ENCODE data around the gene MIS12. TPM values are rescaled to one million over a fixed set of nuclear protein-coding genes. Genes with fewer than 3 reads are reported as not detected.

Gene MIS12
- total and polyA plus RNA-seq, 9 of the 15 experiments (the other 6 are each of a cell fraction or from before 2014, with no cell fraction given), result 13.5 to 31.9 (median 25.5) TPM

- no peak for FAIRE-seq
- no peak for DNase-seq (ENCODE audit: extremely low read depth in 1 of 4, low spot score in 3 of 4)
- TF ChIP-seq BCOR (IDR thresholded peaks at IDR 0.05) (peak; percentile 17; the same call in 1 of the 2 replicates), PHF20 (IDR thresholded peaks at IDR 0.05; ENCODE audit: partially characterized antibody) (no peak), FOXO4 (CRISPR knock-in tag; IDR thresholded peaks at IDR 0.05) (no peak), SIX5 (IDR thresholded peaks at IDR 0.05; ENCODE audit: borderline replicate concordance in 1 of 2, insufficient read depth in 1 of 2, low read depth in 1 of 2, low read length in 2 of 2) (no peak), ZNF511 (CRISPR knock-in tag; IDR thresholded peaks at IDR 0.05) (no peak), DACH1 (IDR thresholded peaks at IDR 0.05; ENCODE audit: partially characterized antibody) (peak; percentile 99), GATA2 (CRISPR knock-in tag; IDR thresholded peaks at IDR 0.05) (peak; percentile 76; the same call in 1 of the 2 replicates), GATAD2B (IDR thresholded peaks at IDR 0.05; ENCODE audit: borderline replicate concordance) (peak; percentile 89), MTA1 (IDR thresholded peaks at IDR 0.05; ENCODE audit: borderline replicate concordance) (peak; percentile 69; the same call in 1 of the 2 replicates)
- TF ChIP-seq, protein P1, sequence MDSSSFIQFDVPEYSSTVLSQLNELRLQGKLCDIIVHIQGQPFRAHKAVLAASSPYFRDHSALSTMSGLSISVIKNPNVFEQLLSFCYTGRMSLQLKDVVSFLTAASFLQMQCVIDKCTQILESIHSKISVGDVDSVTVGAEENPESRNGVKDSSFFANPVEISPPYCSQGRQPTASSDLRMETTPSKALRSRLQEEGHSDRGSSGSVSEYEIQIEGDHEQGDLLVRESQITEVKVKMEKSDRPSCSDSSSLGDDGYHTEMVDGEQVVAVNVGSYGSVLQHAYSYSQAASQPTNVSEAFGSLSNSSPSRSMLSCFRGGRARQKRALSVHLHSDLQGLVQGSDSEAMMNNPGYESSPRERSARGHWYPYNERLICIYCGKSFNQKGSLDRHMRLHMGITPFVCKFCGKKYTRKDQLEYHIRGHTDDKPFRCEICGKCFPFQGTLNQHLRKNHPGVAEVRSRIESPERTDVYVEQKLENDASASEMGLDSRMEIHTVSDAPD (CRISPR knock-in tag; IDR thresholded peaks at IDR 0.05), result no peak
- TF ChIP-seq, protein P2, sequence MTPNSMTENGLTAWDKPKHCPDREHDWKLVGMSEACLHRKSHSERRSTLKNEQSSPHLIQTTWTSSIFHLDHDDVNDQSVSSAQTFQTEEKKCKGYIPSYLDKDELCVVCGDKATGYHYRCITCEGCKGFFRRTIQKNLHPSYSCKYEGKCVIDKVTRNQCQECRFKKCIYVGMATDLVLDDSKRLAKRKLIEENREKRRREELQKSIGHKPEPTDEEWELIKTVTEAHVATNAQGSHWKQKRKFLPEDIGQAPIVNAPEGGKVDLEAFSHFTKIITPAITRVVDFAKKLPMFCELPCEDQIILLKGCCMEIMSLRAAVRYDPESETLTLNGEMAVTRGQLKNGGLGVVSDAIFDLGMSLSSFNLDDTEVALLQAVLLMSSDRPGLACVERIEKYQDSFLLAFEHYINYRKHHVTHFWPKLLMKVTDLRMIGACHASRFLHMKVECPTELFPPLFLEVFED (CRISPR knock-in tag; conservative IDR thresholded peaks at IDR 0.05), result no peak
- TF ChIP-seq, protein P3, sequence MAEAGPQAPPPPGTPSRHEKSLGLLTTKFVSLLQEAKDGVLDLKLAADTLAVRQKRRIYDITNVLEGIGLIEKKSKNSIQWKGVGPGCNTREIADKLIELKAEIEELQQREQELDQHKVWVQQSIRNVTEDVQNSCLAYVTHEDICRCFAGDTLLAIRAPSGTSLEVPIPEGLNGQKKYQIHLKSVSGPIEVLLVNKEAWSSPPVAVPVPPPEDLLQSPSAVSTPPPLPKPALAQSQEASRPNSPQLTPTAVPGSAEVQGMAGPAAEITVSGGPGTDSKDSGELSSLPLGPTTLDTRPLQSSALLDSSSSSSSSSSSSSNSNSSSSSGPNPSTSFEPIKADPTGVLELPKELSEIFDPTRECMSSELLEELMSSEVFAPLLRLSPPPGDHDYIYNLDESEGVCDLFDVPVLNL (CRISPR knock-in tag; IDR thresholded peaks at IDR 0.05; ENCODE audit: low read depth), result no peak
- TF ChIP-seq, protein P4, sequence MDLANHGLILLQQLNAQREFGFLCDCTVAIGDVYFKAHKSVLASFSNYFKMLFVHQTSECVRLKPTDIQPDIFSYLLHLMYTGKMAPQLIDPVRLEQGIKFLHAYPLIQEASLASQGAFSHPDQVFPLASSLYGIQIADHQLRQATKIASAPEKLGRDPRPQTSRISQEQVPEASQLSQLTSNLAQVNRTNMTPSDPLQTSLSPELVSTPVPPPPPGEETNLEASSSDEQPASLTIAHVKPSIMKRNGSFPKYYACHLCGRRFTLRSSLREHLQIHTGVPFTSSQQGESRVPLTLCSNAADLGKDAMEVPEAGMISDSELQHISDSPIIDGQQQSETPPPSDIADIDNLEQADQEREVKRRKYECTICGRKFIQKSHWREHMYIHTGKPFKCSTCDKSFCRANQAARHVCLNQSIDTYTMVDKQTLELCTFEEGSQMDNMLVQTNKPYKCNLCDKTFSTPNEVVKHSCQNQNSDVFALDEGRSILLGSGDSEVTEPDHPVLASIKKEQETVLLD (IDR thresholded peaks at IDR 0.05), result peak; percentile 90
- WGBS (ENCODE audit: insufficient coverage, low coverage, missing lambda C conversion rate), result 98% methylated on average over 4 of the region's 4 CpGs
- CTCF ChIA-PET (ENCODE audit: low intra/inter-chr PET ratio), result no interaction called here
- ATAC-seq, result no peak
- peaks cover 3% of the 10 kb centered on the region for H3K9me1 ChIP-seq (ENCODE audit: control insufficient read depth, insufficient read depth, low read length)
- no peak overlapping the region for H3K9ac ChIP-seq (ENCODE audit: insufficient read depth in 1 of 2, low read depth in 2 of 2, low read length in 2 of 2)
- POLR2A ChIA-PET, result interaction anchor here (1.1 kb wide), 1 partner anchor 26 kb away, joined by 3 read pairs; no protein-coding TSS in a partner anchor
- H3K9me3 ChIP-seq (replicated peaks; ENCODE audit: control insufficient read depth, insufficient read depth, low read depth, low read length), result no peaks in the 10 kb centered on the region
- H4K20me1 ChIP-seq (replicated peaks; ENCODE audit: control insufficient read depth, insufficient read depth, low read length), result no peaks in the 10 kb centered on the region
- no peak overlapping the region for H3K4me2 ChIP-seq (ENCODE audit: insufficient read depth, low read length)
- in situ Hi-C loops (cut with MboI), result no loop called here
- no TSS peak for BruUV-seq (replicated peaks)
- no peak overlapping the region for H2AFZ ChIP-seq (ENCODE audit: low read depth, low read length)
- no peaks in the 10 kb centered on the region for H3K79me2 ChIP-seq (ENCODE audit: control insufficient read depth, insufficient read depth, low read length)
- H3K4me3 ChIP-seq, result no peak overlapping the region
- H3K27me3 ChIP-seq (ENCODE audit: control insufficient read depth in 2 of 2, insufficient read depth in 2 of 2, low read length in 2 of 2), result no peaks in the 10 kb centered on the region
- no peak overlapping the region for H3K27ac ChIP-seq (ENCODE audit: extremely low read depth, low read depth, low read length)
- no peaks in the 10 kb centered on the region; a peak in 1 of 5 replicates for H3K4me1 ChIP-seq (replicated peaks in 1 of 2; ENCODE audit: control insufficient read depth in 2 of 2, insufficient read depth in 2 of 2, low read length in 2 of 2)
- intact Hi-C loops (cut with micrococcal nuclease), result no loop called here
- H3K36me3 ChIP-seq (ENCODE audit: control insufficient read depth, insufficient read depth, low read length), result peaks cover 73% of the 10 kb centered on the region; the same call in 2 of the 3 replicates
Measured at GRCh38 chr17:5531085-5531418, 44.7 kb downstream of the MIS12 start.

Data from K562 (cell line).